Fibroblast of gingiva (primary cell): ENCODE data around the gene CBFA2T3.

ENCODE experiments used
- DNase-seq: peaks from one replicate; pipeline ENCODE4 v3.0.0-alpha.2; 2011; ENCODE audit warnings: low read depth

The CBFA2T3 gene

DNA sequence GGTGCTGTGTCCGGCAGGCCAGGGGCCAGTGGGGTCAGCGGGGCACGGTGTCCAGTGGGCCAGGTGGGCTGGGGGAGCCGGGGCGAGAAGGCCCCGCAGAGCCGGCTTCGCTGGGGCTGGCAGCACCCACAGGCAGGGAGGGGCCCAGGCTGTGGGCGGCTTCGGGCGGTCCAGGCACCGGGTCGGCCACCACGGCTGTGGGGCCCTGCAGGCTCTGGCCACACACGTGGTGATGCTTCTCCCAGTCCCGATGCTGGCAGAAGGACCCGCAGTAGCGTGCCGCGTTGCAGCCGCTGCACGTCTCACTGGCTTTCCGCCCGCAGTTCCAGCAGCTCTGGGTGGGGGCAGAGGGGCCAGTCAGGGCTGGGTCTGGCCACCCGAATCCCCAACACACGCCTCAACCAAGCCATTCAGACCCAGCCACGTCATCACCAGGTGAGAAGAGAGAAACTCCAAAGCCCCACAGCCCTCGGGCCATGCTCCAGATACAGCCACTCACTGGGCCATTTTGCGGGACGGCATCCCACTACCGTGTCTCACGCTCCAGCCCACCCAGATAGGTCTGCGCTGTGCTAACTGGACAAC lies 100.0 kb downstream of the CBFA2T3 start:
- no peak for DNase-seq

DNA sequence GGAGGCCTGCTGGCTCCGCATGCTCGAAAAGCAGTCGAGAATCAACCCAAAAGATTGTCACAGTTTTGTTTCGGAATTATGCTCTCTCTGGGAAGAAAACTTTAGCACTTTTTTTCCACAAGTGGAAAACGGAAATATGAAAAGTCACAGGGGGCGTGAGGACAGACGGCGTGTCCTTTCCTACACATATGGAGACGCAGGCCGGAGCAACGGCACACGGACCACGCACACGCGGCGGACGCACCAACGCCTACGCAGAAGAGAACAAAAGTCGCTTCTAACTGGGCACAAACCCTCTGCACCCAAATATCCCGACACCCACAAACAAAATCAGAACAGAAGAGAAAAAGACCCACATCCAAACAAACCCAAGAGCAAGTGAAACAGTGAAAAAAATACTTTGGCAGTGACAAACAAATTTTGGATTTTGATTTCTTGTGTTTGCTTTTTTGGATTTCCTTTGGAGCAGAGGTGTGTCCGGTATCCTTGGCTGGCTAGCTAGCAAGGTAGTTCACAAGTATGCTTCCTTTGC lies 101.2 kb downstream of the CBFA2T3 start:
- DNase-seq = no peak

DNA sequence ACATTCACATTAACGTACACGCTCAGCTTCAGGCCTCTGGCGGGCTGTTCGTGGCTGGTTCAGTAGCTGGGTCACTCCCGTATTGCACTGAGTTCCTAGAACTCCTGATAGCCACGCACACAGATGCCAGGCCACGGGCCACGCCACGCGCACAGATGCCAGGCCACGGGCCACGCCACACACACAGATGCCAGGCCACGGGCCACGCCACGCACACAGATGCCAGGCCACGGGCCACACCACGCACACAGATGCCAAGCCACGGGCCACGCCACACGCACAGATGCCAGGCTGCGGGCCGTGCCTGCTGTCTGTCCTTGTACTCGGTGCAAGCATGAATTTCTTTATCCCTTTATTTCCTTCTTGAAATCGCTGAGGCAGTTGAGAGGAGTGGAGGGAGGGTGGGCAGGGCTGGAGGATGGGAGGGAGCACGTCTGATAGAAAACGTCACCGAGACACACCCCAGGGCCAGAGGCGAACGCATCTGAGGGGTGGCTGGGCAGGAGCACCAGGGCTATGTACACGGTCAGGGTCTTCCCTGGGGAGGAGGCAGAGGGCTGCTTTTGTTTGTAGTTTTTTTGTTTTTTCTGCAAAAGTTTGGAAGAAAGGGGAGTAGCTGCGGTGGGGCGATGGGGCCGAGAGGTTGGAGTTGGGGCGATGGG lies 101.9 kb downstream of the CBFA2T3 start:
- no peak for DNase-seq

DNA sequence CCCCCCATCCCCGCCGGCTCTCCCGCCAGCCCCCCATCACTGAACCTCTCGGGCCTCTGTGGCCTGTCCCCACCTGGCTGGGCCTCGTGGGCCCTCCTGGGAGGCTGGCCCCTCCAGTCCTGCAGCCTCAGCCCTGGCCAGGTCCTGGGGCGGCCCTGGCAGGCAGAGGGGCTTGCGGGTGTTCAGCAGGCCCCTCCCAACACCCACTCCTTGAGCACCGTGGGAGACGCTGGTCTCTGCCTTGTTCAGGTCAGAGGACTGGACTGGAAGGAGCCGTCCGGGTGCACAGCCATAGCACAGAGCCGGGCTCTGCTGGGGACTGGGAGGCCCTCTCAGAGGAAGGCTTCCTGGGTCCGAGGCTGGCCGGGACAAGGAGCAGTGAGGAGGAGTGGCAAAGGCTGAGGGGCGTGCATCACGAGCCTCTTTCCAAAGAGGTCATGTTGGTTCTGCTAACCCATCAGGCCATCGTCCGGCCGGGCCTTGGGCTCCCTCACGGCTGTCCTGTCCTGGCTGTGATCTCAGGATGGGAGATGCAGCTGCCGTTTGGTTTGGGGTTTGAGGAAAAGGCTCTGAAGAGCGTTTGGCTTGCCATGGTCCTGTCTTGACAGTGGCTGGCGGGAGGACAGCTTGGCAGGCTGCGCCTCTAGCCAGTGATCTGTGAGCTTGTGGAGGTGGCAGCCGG lies 104.2 kb downstream of the CBFA2T3 start:
- DNase-seq = no peak

DNA sequence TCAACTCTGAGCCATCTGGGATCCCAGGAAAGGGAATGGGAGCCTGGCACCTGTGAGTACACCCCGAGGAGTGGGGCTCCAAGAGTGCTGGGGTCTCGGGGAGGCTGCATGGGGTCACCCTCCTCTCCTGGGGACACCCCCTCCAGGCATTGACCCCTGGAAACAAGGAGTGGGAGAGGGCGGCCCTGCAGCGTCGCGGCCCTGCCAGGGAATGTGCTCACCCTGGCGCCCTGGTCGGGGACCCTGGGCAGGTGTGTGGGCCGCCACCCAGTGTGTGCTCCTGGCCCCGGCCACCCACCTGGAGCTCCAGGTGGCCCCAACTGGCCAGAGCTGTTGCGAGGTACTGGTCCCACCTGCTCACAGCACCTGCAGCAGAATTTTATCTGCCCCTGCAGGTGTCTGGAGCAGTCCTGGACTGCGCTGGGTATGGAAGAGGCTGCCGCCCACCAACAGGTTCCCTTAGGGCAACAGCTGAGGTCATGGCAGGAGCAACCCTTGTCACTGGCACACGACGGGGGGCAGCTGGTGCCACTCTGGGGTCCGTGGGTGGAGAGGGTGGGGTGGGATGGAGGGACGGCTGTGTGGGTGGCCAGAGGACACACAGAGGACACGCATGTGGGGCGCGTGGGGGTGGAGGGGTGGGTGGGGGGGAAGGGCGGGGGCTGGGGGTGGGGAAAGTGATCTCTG lies 105.1 kb downstream of the CBFA2T3 start:
- no peak for DNase-seq

DNA sequence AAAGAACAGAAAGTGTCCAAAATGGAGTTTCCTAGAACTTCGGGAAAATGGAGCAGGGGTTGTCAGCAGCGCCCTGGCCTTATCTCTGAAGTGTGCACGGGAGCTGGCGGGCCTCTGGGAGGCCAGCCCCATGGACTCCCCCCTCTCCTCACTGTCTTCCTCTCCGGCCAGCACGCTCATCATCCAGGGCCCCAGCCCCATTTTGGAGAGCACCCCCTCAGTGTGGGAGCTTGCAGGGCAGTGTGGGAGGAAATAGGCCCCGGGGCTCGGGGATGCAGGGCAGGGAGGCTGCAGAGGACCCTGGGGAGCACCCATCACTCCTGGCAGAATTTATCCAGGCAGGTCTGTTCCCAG lies 105.7 kb downstream of the CBFA2T3 start:
- no peak for DNase-seq

DNA sequence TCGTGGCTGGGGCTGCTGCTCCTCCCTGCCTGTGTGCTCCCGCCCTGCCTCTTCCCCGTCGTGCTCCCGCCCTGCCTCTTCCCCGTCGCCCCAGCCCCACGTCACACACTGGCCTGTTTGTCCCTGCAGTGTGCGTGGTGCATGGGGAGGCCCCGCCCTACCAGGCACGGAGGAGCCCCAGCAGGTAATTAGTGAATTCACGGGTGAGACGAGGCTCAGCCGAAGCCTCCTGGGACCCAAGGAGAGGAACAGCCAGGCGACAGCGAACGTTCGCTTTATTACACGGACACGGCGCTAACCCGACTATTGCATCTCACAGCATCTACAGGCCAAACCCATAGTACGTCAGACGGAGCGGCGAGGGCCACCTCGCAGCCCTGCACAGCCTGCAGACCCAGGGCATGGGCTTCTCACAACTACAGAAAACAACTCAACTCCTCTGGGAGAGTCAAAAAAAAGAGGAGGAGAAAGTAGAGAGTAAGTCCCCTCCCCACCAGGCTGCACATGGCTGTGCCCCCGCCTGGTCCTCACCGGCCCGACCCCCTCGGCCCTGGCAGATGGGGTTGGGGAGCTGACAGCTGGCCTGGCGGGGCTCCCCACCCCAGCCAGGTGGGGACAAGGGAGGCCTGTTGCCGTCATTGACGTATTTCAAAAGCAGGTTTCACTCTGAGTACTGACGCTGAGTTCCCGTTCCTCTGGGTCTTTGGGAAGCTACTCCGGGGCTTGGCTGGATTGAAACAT lies 106.2 kb downstream of the CBFA2T3 start:
- no peak for DNase-seq

DNA sequence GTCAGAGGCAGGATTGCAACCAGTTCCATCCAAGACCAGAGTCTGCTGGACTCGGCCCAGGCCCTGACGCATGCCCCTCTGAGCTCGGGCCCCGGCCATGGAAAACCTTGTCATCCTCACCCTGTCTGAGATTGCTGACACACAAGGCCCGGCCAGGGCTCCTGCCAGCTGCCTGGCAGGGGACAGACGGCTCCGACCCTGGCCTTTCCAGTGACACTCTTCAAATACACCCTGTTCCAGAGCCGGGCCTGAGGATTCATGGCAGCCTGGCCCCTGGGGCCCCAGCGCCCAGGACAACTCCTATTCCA lies 107.4 kb downstream of the CBFA2T3 start:
- no peak for DNase-seq

DNA sequence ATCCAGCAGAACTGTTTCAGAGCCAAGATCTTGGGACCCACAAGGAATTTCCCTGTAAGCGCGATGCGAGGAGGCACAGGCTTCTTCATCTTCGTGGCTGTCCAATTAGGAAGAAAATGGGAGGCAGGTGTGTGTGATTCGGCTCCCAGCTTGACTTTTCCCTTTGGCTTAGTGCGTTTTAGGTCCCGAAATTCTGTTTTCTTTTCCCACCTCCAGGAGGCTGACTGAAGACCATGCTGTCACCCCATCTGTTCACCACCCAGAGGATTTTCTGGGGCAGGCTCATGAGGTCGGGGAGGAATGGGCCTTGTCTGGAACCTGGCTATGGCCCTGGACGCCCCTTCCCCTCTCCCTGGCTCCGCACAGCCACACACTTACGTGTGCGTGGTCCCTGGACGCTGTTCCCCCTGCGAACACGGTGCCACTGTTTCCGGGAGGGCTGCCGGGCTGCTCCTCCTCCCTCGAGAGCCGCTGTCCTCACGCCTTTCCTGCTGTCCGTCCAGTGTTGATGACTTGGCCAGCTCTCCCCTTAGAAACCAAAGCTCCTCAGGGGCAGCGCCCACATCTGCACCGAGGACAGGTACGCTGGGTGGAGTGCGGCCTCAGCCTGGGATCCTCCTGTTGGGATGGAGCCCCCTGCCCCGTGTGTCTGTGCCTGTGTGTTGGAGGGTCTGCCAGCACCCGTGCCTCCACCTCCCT lies 107.9 kb downstream of the CBFA2T3 start:
- no peak for DNase-seq

DNA sequence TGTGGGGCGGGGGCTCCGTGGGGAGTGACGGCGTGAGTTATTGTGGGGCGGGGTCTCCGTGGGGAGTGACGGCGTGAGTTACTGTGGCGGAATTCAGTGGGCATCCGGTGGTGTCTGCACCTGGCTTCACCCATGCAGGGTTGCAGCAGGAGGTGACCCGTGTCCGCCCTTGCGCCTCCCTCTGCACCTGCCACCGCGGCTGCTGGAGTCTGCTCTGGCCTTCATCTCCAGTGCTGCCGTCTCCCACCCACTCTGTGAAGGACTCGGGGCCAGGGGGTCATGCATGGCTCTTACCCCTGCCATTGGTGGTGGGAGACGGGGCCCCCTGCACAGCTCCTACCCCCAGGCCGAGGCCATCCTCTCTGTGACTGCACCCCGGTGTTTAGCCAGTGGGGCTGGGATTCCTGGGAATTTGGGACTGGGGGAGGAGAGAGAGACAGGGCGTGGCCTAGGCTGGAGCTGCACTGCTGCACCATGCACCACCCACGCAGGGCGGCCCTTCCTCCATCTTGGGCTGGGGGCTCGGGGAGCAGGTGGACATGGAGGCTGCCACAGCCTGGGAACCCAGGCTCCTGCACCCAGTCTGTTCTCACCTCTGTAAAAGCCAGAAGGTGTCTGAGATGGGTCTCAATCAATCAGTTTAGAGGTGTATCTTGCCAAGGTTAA lies 109.3 kb downstream of the CBFA2T3 start:
- no peak for DNase-seq

DNA sequence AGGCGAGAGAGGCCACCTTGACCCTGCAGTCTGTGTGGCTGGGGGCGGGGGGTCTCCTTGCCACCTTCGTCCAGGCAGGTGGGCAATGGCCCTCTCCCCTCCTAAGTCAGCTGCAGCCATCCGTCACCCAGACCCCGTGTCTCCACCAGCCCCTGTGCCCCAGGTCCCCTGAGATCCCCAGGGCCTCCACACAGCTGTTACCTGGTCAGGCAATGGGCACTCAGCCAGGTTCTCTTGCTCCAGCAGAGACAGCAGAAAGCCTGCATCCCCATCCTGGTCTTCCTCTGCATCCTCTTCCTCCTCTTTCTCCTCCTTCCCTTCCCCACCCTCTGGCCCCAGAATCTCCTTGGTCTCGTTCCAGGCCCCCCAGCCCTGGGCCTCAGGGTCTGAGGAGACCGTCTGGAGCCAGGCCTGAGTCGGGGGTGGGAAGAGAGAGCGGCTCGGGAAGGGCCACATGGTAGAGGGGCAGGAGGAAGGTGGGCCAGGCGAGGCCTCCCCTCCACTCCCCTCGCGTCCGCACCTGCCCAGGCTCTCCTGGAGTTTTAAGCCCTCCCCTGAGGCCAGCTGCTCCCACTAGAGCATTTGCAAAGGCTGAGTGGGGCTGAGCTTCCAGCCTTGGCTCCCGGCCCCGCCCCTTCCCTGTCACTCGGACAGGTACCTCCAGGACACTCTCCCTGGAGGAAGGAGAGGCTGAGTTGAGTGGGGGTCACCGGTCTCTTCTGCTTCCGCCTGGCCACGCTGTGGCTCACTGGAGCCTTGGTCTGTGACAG lies 110.7 kb downstream of the CBFA2T3 start, which contains the start of gene PABPN1L:
Gene PABPN1L, minus strand, starts transcription at position 510 of the 770 bp plus-strand sequence. Its CDS starts 54 bp downstream, at position 456.
- DNase-seq = no peak

DNA sequence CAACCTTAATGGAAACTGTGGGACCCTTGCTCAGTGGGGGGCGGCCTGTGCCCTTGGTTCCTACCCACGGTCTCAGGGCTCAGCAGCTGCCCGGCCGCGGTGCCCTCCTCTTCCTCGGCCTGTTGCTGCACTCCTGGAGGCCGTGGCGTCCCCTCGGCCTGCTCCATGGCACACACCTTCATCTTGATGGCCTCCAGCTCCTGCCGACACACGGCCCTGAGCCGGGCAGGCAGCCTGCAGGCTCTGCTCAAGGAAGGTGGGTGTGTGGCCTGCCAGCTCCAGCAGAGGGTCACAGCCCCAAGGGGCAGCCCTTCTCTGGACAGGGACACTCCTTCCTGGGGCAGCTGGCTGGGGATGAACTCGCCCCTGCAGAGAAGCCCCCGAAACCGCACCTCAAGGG lies 111.3 kb downstream of the CBFA2T3 start:
- DNase-seq = no peak

DNA sequence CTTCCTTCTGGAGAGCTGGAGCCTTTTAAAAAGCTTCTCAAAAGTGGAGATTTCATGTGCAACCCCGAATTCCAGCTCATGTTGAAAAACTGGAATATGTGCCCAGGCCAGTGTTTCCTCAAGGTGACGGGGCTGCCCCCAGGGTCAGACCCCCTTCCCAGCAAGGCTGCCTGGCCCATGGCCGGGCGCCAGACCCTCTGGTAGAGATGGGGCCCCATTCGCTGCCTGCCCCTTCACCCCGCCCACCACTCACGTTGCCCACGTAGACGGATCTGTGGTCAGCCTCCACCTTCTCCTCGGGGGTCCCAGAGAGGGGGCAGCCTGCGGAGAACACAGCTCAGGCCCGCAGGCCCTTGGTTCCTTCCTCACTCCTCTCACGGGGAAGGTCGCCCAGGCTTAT lies 111.7 kb downstream of the CBFA2T3 start:
- no peak for DNase-seq

DNA sequence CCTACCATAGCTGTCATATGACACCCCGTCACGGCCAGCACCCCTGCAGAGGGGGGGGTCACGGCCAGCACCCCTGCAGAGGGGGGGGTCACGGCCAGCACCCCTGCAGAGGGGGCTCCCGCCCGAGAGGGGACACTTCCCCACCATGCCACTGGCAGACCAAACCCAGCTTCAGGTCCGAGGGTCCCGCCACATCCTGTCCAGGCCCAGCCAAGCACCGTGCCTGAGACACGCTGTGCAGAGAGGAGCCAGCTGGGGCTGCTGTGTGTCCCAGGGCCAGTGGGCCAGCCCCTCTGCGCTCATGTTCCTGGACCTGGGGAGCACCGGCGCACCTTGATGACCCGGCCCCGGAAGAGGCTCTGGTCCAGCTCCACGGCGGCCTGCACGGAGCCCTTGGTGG lies 112.5 kb downstream of the CBFA2T3 start:
- DNase-seq = no peak

DNA sequence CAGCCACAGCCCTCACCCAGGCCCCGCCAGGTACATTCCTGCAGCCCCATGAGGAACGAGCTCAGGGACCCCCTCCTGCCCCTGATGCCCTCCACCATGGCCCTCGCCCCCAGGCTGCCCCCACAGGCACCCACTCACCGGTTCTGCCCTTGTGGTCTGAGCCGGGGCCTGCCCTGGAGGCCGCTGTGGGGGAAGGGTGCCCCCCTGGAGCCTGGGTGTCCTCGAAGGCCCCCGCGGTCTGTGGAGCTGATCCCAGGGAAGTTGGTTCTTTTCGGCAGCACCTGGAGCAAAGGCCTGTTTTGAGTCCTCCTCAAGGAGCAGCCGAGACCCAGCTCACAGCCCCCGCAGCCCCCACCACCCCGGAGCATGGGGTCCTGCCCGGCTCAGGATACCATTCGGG lies 112.9 kb downstream of the CBFA2T3 start:
- DNase-seq = no peak

DNA sequence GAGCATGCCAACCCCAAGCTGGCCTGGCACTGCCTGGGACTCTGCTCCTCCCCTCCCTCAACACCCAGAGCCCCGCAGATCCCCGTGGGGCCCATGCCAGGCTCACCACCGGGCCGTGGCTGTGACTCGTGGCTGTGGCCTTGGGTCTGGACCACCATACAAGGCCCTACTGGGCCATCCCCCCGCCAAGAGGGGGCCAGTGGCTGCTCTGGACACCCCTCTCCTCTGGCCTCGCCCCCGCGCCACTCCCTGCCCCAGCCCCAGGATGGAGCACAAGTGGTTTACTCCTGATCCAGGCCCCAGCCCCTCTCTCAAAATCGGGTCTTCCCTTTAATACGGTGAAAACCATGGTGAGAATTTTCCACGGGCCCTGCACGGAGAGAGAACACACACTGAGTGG lies 113.6 kb downstream of the CBFA2T3 start:
- no peak for DNase-seq

DNA sequence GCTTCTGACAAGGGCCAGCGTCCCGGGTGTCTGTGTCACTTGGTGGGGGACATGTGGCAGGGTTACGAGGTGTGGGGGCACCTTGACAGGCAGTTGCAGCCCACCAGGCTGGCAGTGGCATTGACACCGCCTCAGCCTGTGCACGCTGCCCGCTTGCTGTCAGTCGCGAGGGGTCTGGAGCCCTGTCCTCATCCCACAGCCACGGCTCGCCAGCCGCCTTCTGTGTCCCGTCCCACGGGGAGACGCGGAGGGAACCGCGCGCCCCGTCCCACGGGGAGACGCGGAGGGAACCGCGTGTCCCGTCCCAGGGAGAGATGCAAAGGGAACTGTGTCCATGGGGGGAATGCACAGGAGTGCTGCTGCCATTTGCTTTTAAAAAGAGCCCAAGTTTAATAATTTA lies 114.0 kb downstream of the CBFA2T3 start:
- no peak for DNase-seq

DNA sequence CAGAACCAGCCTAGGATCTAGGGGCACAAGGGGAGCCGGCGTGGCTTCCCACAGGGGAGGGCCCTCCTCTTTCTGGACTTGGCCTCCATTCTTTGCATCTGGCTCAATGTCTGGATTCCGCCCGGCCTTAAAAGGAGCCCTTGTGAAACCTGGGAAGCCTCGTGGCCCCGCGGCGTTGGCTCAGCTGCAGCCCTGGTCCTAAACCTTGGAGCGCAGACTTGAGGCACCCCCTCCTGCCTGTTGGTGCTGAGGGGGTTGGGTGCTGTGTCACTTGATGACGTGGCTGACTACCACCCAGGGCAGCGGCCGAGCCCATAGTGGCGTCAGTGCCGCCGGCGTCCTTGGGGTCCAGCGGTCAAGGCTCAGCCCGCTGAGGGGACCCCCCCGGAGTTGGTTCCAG lies 115.6 kb downstream of the CBFA2T3 start:
- DNase-seq = no peak

DNA sequence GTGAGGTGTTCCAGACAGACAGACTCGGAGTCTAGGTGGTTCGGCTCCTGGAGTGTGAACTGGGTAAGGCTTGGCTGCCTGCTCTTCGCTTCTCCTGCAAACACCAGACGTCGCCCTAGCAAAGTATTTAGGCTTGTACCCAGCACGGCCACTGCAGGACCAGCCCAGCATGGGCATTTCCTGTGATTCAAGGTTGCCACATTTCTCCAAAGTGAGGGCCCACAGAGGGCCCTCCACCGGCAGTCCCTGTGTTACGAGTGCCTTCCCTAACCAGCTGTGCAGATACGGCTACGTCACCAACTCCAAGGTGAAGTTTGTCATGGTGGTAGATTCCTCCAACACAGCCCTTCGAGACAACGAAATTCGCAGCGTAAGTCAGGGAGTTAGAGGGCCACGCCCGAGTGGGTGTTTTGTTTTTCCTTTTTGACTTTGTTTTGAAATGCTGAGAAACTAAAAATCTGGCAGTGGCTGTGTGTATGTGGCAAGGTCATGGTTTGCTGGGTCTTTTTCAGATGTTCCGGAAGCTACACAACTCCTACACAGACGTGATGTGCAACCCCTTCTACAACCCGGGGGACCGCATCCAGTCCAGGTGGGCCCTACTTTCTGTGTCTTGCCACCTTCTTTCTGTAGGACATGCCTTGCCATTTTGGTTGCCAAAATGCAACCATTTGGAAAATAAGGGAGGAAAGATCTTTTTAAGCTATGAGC lies 117.5 kb downstream of the CBFA2T3 start:
- no peak for DNase-seq
